ENCODE results near the gene EIF5AL1.
"Not testable (repeated sequence)": the region's sequence is repeated elsewhere in the genome, so short reads cannot be mapped to it uniquely, and the experiment has no call there.

Gene EIF5AL1

DNA sequence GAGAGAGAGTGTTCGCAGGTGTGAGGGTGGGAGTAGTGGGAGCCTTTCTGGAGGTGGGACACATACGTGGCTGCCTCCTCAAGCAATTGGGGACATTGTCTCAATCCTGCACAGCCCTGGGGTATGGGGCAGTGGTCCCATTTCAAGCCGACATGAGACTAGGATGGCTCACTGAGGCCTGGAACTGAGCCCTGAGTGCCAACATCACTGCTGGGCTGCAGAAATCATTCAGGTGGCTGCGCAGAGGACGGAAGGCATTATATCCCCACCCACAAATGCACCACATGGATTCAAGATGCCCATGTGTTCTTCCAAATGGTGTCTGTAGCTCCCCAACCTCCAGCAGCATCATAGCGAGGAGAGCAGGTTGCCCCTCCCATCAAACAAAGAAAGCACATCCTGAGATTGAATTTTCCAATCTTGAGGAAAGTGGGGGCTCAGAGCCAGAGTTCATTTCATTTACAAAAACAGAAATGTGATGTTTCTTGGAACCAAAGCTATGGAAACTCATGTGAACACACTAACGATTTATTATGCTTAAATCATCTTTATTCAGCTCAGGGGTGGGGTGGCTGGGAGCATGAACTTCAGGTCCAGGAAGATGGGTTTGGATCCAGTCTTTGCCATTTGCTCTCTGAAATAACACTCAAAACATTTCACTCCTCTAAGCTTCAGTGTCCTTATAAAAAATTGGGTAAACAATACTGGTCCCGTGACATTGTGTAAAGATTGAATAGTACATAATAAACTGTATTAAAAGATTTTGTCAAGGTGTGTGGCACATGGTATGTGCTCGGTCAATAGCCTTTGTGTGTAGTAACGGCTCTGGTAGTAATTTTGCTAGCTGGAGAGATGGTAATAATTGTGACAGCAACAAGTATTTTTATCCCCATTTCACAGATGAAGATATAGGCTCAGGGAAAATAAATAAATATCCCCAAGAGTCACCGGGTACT lies 43.3 kb downstream of the EIF5AL1 start:
- no peaks in the 10 kb centered on the region for H3K36me3 ChIP-seq (ENCODE audit: control insufficient read depth, insufficient read depth, low read length)
- DNase-seq (ENCODE audit: extremely low read depth, insufficient read length) = no peak
- H3K27me3 ChIP-seq (replicated peaks; ENCODE audit: control insufficient read depth, insufficient read depth, low read length) = 0 out of 2 replicates have a peak, but pooled peaks cover 2% of the 10 kb centered on the region
- H3K4me3 ChIP-seq (replicated peaks; ENCODE audit: low read depth, low read length) = no peak overlapping the region
- TF ChIP-seq, protein P1, sequence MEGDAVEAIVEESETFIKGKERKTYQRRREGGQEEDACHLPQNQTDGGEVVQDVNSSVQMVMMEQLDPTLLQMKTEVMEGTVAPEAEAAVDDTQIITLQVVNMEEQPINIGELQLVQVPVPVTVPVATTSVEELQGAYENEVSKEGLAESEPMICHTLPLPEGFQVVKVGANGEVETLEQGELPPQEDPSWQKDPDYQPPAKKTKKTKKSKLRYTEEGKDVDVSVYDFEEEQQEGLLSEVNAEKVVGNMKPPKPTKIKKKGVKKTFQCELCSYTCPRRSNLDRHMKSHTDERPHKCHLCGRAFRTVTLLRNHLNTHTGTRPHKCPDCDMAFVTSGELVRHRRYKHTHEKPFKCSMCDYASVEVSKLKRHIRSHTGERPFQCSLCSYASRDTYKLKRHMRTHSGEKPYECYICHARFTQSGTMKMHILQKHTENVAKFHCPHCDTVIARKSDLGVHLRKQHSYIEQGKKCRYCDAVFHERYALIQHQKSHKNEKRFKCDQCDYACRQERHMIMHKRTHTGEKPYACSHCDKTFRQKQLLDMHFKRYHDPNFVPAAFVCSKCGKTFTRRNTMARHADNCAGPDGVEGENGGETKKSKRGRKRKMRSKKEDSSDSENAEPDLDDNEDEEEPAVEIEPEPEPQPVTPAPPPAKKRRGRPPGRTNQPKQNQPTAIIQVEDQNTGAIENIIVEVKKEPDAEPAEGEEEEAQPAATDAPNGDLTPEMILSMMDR (IDR thresholded peaks at IDR 0.05; ENCODE audit: insufficient read depth, low read length, poor library complexity, severe bottlenecking) = no peak

DNA sequence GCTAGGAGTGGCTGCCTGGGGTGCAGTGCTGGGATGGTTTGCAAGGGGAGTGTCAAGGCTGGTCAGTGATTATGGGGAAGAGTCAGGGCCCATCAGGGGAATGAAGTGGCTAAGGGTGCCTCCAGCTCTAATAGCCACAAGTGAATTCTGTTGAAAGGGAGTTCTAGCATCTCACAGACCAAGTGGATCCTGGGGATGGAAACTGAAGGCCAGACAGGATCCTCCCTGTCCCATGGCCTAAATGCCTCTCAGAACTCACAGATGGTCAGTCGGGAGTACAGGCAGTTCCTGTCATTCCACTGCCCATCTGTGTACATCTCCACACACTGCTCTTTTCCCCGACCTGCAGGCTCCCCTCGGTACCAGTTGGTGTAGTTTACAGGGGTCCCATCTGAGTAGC lies 44.6 kb downstream of the EIF5AL1 start:
- H3K27me3 ChIP-seq (replicated peaks; ENCODE audit: control insufficient read depth, insufficient read depth, low read length); H3K36me3 ChIP-seq (ENCODE audit: control insufficient read depth, insufficient read depth, low read length); H3K4me3 ChIP-seq (replicated peaks; ENCODE audit: low read depth, low read length); DNase-seq (ENCODE audit: extremely low read depth, insufficient read length): not testable (repeated sequence)

DNA sequence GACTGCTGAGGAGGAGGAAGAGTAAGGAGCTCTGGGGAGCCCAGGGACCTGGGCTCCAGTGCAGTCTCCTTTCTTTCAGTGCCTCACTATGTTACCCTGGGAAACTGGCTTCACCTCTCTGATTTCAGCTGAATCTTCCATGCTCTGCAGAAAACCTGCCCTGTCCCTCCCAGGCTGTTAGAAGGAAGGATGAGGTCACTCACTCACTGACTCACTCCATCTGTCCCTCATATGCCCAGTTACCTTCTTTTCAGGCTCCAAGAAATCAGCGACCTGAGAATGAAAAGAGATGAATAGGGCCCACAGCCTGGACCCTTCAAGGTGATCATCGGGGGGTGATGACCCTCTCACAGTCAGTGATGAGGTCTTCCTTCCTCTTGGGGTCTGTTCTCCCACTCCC lies 47.4 kb downstream of the EIF5AL1 start:
- no peaks in the 10 kb centered on the region for H3K27me3 ChIP-seq (replicated peaks; ENCODE audit: control insufficient read depth, insufficient read depth, low read length)
- no peak overlapping the region for H3K4me3 ChIP-seq (replicated peaks; ENCODE audit: low read depth, low read length)
- no peaks in the 10 kb centered on the region for H3K36me3 ChIP-seq (ENCODE audit: control insufficient read depth, insufficient read depth, low read length)
- TF ChIP-seq, protein P1 (IDR thresholded peaks at IDR 0.05; ENCODE audit: insufficient read depth, low read length, poor library complexity, severe bottlenecking) = no peak
- DNase-seq (ENCODE audit: extremely low read depth, insufficient read length) = no peak

DNA sequence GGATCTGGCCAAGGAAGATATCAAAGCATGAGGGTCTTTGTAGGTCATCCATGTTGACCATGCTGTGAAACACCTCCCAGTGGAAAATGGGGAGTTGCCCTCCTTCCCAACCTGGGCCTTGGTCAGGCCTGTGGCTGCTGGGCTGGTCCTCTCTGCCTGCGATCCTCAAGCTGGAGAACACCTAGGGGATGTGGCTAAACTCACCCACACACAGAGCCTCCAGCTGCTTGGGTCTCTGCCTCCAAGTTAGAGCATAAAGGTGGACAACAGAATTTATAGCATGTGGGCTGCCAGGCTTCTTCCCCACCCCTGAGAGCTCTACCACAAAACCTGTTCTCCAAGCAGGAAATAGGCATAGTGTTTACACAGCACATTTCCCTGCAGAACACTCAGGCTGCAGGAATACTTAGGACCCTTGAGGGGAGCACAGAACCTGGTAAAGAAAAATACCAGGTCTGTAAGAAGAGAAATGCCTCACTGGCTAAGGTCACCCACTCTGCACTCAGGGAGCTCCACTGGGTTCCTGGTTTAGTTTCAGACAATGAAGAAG lies 47.9 kb downstream of the EIF5AL1 start, which contains the start of gene SFTPA2:
SFTPA2 (minus strand) TSS at position 248 of the 550 bp plus-strand sequence. CDS start 924 bp downstream, outside the sequence.
- no peaks in the 10 kb centered on the region for H3K36me3 ChIP-seq (ENCODE audit: control insufficient read depth, insufficient read depth, low read length)
- DNase-seq (ENCODE audit: extremely low read depth, insufficient read length) = no peak
- TF ChIP-seq, protein P1 (IDR thresholded peaks at IDR 0.05; ENCODE audit: insufficient read depth, low read length, poor library complexity, severe bottlenecking) = no peak
- H3K4me3 ChIP-seq (replicated peaks; ENCODE audit: low read depth, low read length) = no peak within 1 kb of the TSS
- no peaks in the 10 kb centered on the region for H3K27me3 ChIP-seq (replicated peaks; ENCODE audit: control insufficient read depth, insufficient read depth, low read length)

DNA sequence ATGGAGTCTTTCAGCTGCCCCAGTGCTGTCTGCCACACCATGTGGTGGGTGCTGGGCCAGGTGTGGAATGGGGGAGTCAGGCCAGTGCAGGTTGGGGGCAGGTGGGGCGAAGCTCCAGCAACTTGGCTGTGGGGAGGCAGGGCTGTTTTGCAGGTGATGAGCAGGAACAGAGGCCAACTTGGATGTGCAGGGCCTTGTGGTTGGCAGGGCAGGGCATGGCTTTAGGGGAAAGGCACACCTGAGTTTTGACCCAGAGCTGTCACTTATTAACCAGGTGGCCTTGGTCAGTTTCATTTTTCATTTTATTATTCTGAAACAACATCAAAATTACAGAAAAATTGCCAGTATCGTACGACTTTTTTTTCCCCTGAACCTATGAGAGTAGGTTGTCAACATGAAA lies 48.9 kb downstream of the EIF5AL1 start:
- Histone ChIP-seq H3K36me3 (ENCODE audit: control insufficient read depth, insufficient read depth, low read length) (no peaks in the 10 kb centered on the region), H3K27me3 (replicated peaks; ENCODE audit: control insufficient read depth, insufficient read depth, low read length) (no peaks in the 10 kb centered on the region), H3K4me3 (replicated peaks; ENCODE audit: low read depth, low read length) (no peak overlapping the region)
- TF ChIP-seq, protein P1 (IDR thresholded peaks at IDR 0.05; ENCODE audit: insufficient read depth, low read length, poor library complexity, severe bottlenecking) = no peak
- DNase-seq (ENCODE audit: extremely low read depth, insufficient read length) = no peak

DNA sequence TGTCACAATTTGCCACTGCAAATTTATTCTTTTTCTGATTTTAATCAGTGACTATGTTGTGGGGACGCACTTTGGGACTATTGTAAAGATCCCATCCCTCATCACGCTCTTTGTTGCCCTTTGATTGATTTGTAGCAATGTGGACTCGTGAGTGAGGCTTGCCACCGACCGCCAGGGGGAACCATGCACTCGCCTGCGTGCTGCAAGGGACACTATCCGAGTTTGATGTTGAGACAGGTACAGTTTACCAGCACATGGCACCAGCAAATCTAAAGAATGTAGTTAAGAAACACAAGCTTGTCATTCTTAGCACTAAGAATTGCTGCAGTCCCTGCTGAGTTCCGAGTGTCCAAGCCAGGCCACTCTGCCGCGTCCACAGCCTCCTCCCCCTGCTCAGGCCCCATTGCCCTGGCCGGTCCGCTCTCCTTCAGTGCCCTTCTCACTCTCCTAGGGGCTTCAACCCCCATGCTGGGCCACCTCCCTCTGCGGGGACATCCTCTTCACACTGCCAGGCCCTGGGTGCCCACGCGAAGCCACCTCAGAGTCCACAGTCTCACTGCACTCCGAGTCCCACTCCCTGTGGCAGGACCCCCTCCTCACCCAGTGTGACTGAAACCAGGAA lies 49.9 kb downstream of the EIF5AL1 start:
- TF ChIP-seq, protein P1 (IDR thresholded peaks at IDR 0.05; ENCODE audit: insufficient read depth, low read length, poor library complexity, severe bottlenecking) = peak; percentile 94
- H3K4me3 ChIP-seq (replicated peaks; ENCODE audit: low read depth, low read length) = no peak overlapping the region
- DNase-seq (ENCODE audit: extremely low read depth, insufficient read length) = peak; percentile 29
- H3K27me3 ChIP-seq (replicated peaks; ENCODE audit: control insufficient read depth, insufficient read depth, low read length) = no peaks in the 10 kb centered on the region
- no peaks in the 10 kb centered on the region for H3K36me3 ChIP-seq (ENCODE audit: control insufficient read depth, insufficient read depth, low read length)
